ENCODE measurements around the gene NAPG.

GRCh38 chr18:10523544-10523943 is 2.3 kb upstream of the NAPG start:
- no peak for TF ChIP-seq ARID4B (CRISPR knock-in tag; IDR thresholded peaks at IDR 0.05; ENCODE audit: borderline replicate concordance)
- no peak for TF ChIP-seq ZNF232 (CRISPR knock-in tag; IDR thresholded peaks at IDR 0.05)
- TF ChIP-seq NFE2L1 (CRISPR knock-in tag; IDR thresholded peaks at IDR 0.05), result no peak
- no peak for TF ChIP-seq ZNF281 (CRISPR knock-in tag; IDR thresholded peaks at IDR 0.05)
- no peak for TF ChIP-seq ATF2 (CRISPR knock-in tag; IDR thresholded peaks at IDR 0.05; ENCODE audit: borderline replicate concordance, low read depth)
- TF ChIP-seq, protein P1, sequence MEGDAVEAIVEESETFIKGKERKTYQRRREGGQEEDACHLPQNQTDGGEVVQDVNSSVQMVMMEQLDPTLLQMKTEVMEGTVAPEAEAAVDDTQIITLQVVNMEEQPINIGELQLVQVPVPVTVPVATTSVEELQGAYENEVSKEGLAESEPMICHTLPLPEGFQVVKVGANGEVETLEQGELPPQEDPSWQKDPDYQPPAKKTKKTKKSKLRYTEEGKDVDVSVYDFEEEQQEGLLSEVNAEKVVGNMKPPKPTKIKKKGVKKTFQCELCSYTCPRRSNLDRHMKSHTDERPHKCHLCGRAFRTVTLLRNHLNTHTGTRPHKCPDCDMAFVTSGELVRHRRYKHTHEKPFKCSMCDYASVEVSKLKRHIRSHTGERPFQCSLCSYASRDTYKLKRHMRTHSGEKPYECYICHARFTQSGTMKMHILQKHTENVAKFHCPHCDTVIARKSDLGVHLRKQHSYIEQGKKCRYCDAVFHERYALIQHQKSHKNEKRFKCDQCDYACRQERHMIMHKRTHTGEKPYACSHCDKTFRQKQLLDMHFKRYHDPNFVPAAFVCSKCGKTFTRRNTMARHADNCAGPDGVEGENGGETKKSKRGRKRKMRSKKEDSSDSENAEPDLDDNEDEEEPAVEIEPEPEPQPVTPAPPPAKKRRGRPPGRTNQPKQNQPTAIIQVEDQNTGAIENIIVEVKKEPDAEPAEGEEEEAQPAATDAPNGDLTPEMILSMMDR (IDR thresholded peaks at IDR 0.05), result no peak
- no peak for TF ChIP-seq TCF7 (CRISPR knock-in tag; IDR thresholded peaks at IDR 0.05; ENCODE audit: low read depth)
- TF ChIP-seq, protein P2, sequence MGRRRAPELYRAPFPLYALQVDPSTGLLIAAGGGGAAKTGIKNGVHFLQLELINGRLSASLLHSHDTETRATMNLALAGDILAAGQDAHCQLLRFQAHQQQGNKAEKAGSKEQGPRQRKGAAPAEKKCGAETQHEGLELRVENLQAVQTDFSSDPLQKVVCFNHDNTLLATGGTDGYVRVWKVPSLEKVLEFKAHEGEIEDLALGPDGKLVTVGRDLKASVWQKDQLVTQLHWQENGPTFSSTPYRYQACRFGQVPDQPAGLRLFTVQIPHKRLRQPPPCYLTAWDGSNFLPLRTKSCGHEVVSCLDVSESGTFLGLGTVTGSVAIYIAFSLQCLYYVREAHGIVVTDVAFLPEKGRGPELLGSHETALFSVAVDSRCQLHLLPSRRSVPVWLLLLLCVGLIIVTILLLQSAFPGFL (CRISPR knock-in tag; IDR thresholded peaks at IDR 0.05; ENCODE audit: borderline replicate concordance), result no peak
- no peak for TF ChIP-seq NR3C1 (CRISPR knock-in tag; conservative IDR thresholded peaks at IDR 0.05; ENCODE audit: low read depth)
- TF ChIP-seq MYBL2 (CRISPR knock-in tag; IDR thresholded peaks at IDR 0.05), result no peak
- no peak for TF ChIP-seq EMX1 (CRISPR knock-in tag; IDR thresholded peaks at IDR 0.05)
- no peak for TF ChIP-seq E2F1 (CRISPR knock-in tag; IDR thresholded peaks at IDR 0.05)
- no peak for TF ChIP-seq SP1 (CRISPR knock-in tag; conservative IDR thresholded peaks at IDR 0.05)
- no peak for TF ChIP-seq ESRRA (CRISPR knock-in tag; IDR thresholded peaks at IDR 0.05; ENCODE audit: borderline replicate concordance)
